H1 (cell line): ENCODE results near the gene FBXO34. TPM values are rescaled to one million over a fixed set of nuclear protein-coding genes. Genes with fewer than 3 reads are reported as not detected.

ENCODE experiments used
- CTCF ChIA-PET: fragments of 300-600 bp; sonication (Branson Sonifier 250); formaldehyde crosslinking; loops from one replicate; lab custom pipeline; 2021; ENCODE audit not compliant: partially characterized antibody; lab: Charles Lee
- POLR2A ChIA-PET: fragments of 300-600 bp; sonication (Branson Sonifier 250); formaldehyde crosslinking; loops from one replicate; lab custom pipeline; 2021; ENCODE audit warnings: inconsistent platforms; ENCODE audit not compliant: partially characterized antibody; lab: Charles Lee
- DNase-seq, 2 experiments: peaks; one replicate each; pipeline versions ENCODE4 v3.0.0 to v3.0.0-alpha.2; 2010 to 2022; ENCODE audit warnings: low spot score in 2 of 2, low read depth in 1 of 2, mixed read lengths in 1 of 2
- FAIRE-seq: peaks from 2 replicates; lab custom pipeline; 2011; peaks lifted over from hg19 to GRCh38; lab: Jason Lieb, UNC
- H2AFZ ChIP-seq: 2 replicates; pipeline ENCODE4 v1.8.1; 2012; ENCODE audit warnings: low read length, inconsistent platforms
- H2AK5ac ChIP-seq: 2 replicates; pipeline ENCODE4 v1.6.1; 2013; ENCODE audit warnings: low read depth, low read length
- H2BK120ac ChIP-seq: replicated peaks from 2 replicates; pipeline ENCODE3; 2013; ENCODE audit warnings: low read depth, low read length, inconsistent platforms
- H2BK12ac ChIP-seq: 2 replicates; pipeline ENCODE4 v1.6.1; 2013; ENCODE audit warnings: low read depth, low read length
- H2BK15ac ChIP-seq: 2 replicates; pipeline ENCODE4 v1.6.1; 2013; ENCODE audit warnings: low read length
- H2BK20ac ChIP-seq: 2 replicates; pipeline ENCODE4 v1.6.1; 2013; ENCODE audit warnings: low read length
- H2BK5ac ChIP-seq: 2 replicates; pipeline ENCODE4 v1.6.1; 2013; ENCODE audit warnings: low read depth, low read length
- H3K14ac ChIP-seq: 2 replicates; pipeline ENCODE4 v1.6.1; 2013; ENCODE audit warnings: inconsistent platforms; ENCODE audit not compliant: insufficient read length
- H3K18ac ChIP-seq: 2 replicates; pipeline ENCODE4 v1.6.1; 2013; ENCODE audit warnings: low read length; ENCODE audit errors: extremely low read depth
- H3K23ac ChIP-seq: 2 replicates; pipeline ENCODE4 v1.6.1; 2013; ENCODE audit warnings: inconsistent platforms; ENCODE audit not compliant: insufficient read length
- H3K23me2 ChIP-seq: 2 replicates; pipeline ENCODE4 v1.6.1; 2013; ENCODE audit warnings: low read depth, low read length
- H3K27ac ChIP-seq: 2 replicates; pipeline ENCODE4 v1.6.1; 2011; ENCODE audit warnings: low read depth, low read length, inconsistent platforms
- H3K27me3 ChIP-seq, 4 experiments: replicated peaks in 1 of 4; 1 replicate in 1 of 4; 2 replicates in 3 of 4; pipeline versions ENCODE4 v1.6.1 to v1.8.1; 2011 to 2013; ENCODE audit warnings: low read length in 3 of 4, mild to moderate bottlenecking in 3 of 4, inconsistent platforms in 2 of 4, mixed read lengths in 2 of 4, moderate library complexity in 1 of 4; ENCODE audit not compliant: control insufficient read depth in 3 of 4, insufficient read depth in 3 of 4; ENCODE audit errors: extremely low read depth in 1 of 4
- H3K36me3 ChIP-seq, 4 experiments: 2 replicates each; pipeline versions ENCODE4 v1.6.1 to v1.8.1; 2011 to 2013; ENCODE audit warnings: mild to moderate bottlenecking in 4 of 4, low read length in 3 of 4, moderate library complexity in 2 of 4, control low read depth in 1 of 4, inconsistent platforms in 1 of 4; ENCODE audit not compliant: insufficient read depth in 4 of 4, control insufficient read depth in 2 of 4
- H3K4ac ChIP-seq: replicated peaks from 2 replicates; pipeline ENCODE3; 2013; ENCODE audit warnings: low read length, low read depth, mixed read lengths, inconsistent platforms; ENCODE audit not compliant: insufficient read length
- H3K4me1 ChIP-seq, 4 experiments: replicated peaks in 1 of 4; 1 replicate in 1 of 4; 2 replicates in 3 of 4; pipeline versions ENCODE4 v1.6.1 to v1.8.1; 2011 to 2013; ENCODE audit warnings: low read length in 3 of 4, inconsistent platforms in 2 of 4, mixed read lengths in 1 of 4; ENCODE audit not compliant: insufficient read depth in 4 of 4, control insufficient read depth in 3 of 4
- H3K4me2 ChIP-seq, 2 experiments: 2 replicates each; pipeline versions ENCODE4 v1.6.1 to v1.8.1; 2011 to 2013; ENCODE audit warnings: low read depth in 2 of 2, low read length in 2 of 2, control low read depth in 1 of 2, inconsistent platforms in 1 of 2, mild to moderate bottlenecking in 1 of 2; ENCODE audit not compliant: insufficient read depth in 1 of 2
- H3K4me3 ChIP-seq, 4 experiments: fragments of 200-600, 300-600 bp in 1 of 4; sonication (generic), shearing (Covaris generic), sonication (Bioruptor Twin) in 1 of 4; 2 replicates each; pipeline versions ENCODE4 v1.5.1 to v1.8.1; 2011 to 2016; ENCODE audit warnings: low read length in 4 of 4, low read depth in 3 of 4, control low read depth in 2 of 4, inconsistent platforms in 2 of 4, mild to moderate bottlenecking in 2 of 4, mixed read lengths in 1 of 4, moderate library complexity in 1 of 4; ENCODE audit not compliant: insufficient read depth in 2 of 4; ENCODE audit errors: extremely low read depth in 1 of 4
- H3K56ac ChIP-seq: replicated peaks from 2 replicates; pipeline ENCODE3; 2013; ENCODE audit warnings: low read depth, mild to moderate bottlenecking, mixed read lengths, low read length, inconsistent platforms; ENCODE audit not compliant: insufficient read length
- H3K79me1 ChIP-seq: 2 replicates; pipeline ENCODE4 v1.6.1; 2013; ENCODE audit warnings: low read depth, low read length, control low read depth
- H3K79me2 ChIP-seq, 2 experiments: 2 replicates each; pipeline versions ENCODE4 v1.6.1 to v1.8.1; 2012 to 2013; ENCODE audit warnings: low read length in 2 of 2, mild to moderate bottlenecking in 2 of 2, inconsistent platforms in 1 of 2; ENCODE audit not compliant: insufficient read depth in 2 of 2, control insufficient read depth in 1 of 2
- H3K9ac ChIP-seq, 4 experiments: replicated peaks in 1 of 4; 1 replicate in 1 of 4; 2 replicates in 3 of 4; pipeline versions ENCODE4 v1.6.1 to v1.8.1; 2011 to 2013; ENCODE audit warnings: low read depth in 3 of 4, low read length in 3 of 4, control low read depth in 2 of 4, mild to moderate bottlenecking in 2 of 4, moderate library complexity in 2 of 4, inconsistent platforms in 1 of 4; ENCODE audit errors: extremely low read depth in 1 of 4
- H3K9me3 ChIP-seq, 2 experiments: 2 replicates each; pipeline versions ENCODE4 v1.6.1 to v1.8.1; 2012 to 2013; ENCODE audit warnings: mild to moderate bottlenecking in 2 of 2, moderate library complexity in 2 of 2, control low read depth in 1 of 2, inconsistent platforms in 1 of 2, low read depth in 1 of 2, low read length in 1 of 2, mixed read lengths in 1 of 2; ENCODE audit not compliant: insufficient read depth in 2 of 2
- H4K20me1 ChIP-seq, 2 experiments: replicated peaks in 1 of 2; 2 replicates each; pipeline versions ENCODE3 to v1.8.1; 2011 to 2013; ENCODE audit warnings: inconsistent platforms in 2 of 2, low read length in 2 of 2, mild to moderate bottlenecking in 1 of 2; ENCODE audit not compliant: insufficient read depth in 2 of 2, control insufficient read depth in 1 of 2
- H4K5ac ChIP-seq: 2 replicates; pipeline ENCODE4 v1.6.1; 2013; ENCODE audit warnings: low read length, low read depth, mixed read lengths, inconsistent platforms; ENCODE audit not compliant: insufficient read length
- H4K8ac ChIP-seq: 2 replicates; pipeline ENCODE4 v1.8.0; 2013; ENCODE audit warnings: mild to moderate bottlenecking, moderate library complexity, low read length, inconsistent platforms; ENCODE audit not compliant: insufficient read depth; ENCODE audit errors: extremely low read depth
- H4K91ac ChIP-seq: replicated peaks from 2 replicates; pipeline ENCODE3; 2013; ENCODE audit warnings: low read length, mixed read lengths, inconsistent platforms; ENCODE audit not compliant: insufficient read length
- CTCF ChIP-seq, 3 experiments: IDR thresholded peaks; 1 replicate in 2 of 3; 2 replicates in 1 of 3; pipeline versions ENCODE4 v1.5.1 to v1.6.1; 2011; ENCODE audit warnings: low read length in 3 of 3, mild to moderate bottlenecking in 3 of 3, inconsistent platforms in 2 of 3, low read depth in 1 of 3, moderate library complexity in 1 of 3; ENCODE audit not compliant: insufficient read depth in 1 of 3; ENCODE audit errors: control extremely low read depth in 1 of 3
- GTF2F1 ChIP-seq: IDR thresholded peaks from 2 replicates; pipeline ENCODE4 v1.6.1; 2012; ENCODE audit warnings: low read depth, low read length, improper control_type of control experiment, borderline replicate concordance
- WGBS, 2 experiments: shearing (Covaris generic) in 1 of 2; methylation state at CpG; one replicate each; pipeline versions ENCODE4 v1.1.6 to v1.1.7; 2013 to 2015; ENCODE audit warnings: low lambda C conversion rate in 2 of 2, mixed read lengths in 2 of 2, inconsistent platforms in 1 of 2, low coverage in 1 of 2, missing lambda C conversion rate in 1 of 2; ENCODE audit not compliant: insufficient replicate concordance in 2 of 2, insufficient coverage in 1 of 2, insufficient read length in 1 of 2; ENCODE audit errors: extremely low coverage in 1 of 2, missing lambda C conversion rate in 1 of 2; 5-methylcytosine and 5-hydroxymethylcytosine counted together
- polyA plus RNA-seq, 7 experiments: library from polyadenylated mRNA; depleted of rRNA in 3 of 7; stranded (reverse) in 5 of 7; unstranded in 2 of 7; fragments of >200 nt in 5 of 7; fragments of 200-250 nt in 2 of 7; gene quantifications; 1 replicate in 5 of 7; 2 replicates in 1 of 7; 4 replicates in 1 of 7; pipeline versions ENCODE4 v1.2.1 to v1.2.3, GENCODE V29; 2011 to 2013; ENCODE audit warnings: missing spikeins in 2 of 7, mixed read lengths in 2 of 7
- total RNA-seq: library from RNA; stranded (reverse); fragmentation: NEBNext Ultra II Directional; extraction: Animal tissue kit (Norgen Biotek cat#: 25700); gene quantifications from 2 replicates; pipeline ENCODE4 v1.2.1, GENCODE V29; 2021

Gene FBXO34
- total and polyA plus RNA-seq, 2 of the 8 experiments (the other 6 are each of a cell fraction or from before 2014, with no cell fraction given) = 7.0 to 14.4 TPM

GRCh38 chr14:55353686-55354467 lies 82.7 kb downstream of the FBXO34 start:
- CTCF ChIA-PET = interaction anchor here (0.5 to 5.8 kb wide), 36 partner anchors 8 to 173 kb away, joined by 3 to 43 read pairs (median 4); partner anchors contain the start of genes DLGAP5 and FBXO34
- Histone ChIP-seq H3K27ac (no peak overlapping the region), H3K79me2 (no peaks in the 10 kb centered on the region)

More at GRCh38 chr14:55353686-55354467, 82.7 kb downstream of the FBXO34 start:
- H3K36me3 ChIP-seq = peaks cover 0 to 12% (median 4%) of the 10 kb centered on the region in 4 experiments; a peak in 4 of 8 replicates
- H3K56ac ChIP-seq = no peak overlapping the region
- H2BK12ac ChIP-seq = no peak overlapping the region
- WGBS, 2 experiments = 93% methylated on average over 11 of the region's 11 CpGs; no CpG with 5 or more reads in 1 of the 2 experiments
- no peaks in the 10 kb centered on the region for H3K79me1 ChIP-seq
- no peak overlapping the region for H2BK120ac ChIP-seq
- TF ChIP-seq GTF2F1 (no peak), CTCF (IDR thresholded peaks at IDR 0.05; ENCODE audit: control extremely low read depth in 1 of 3, insufficient read depth in 1 of 3, low read depth in 1 of 3, low read length in 3 of 3) (peak in 2 of 3 experiments; percentile 21 to 44; a peak in 2 of 4 replicates)
- TF ChIP-seq, all 59 proteins: peak for 1
- no peaks in the 10 kb centered on the region for H3K23me2 ChIP-seq
- DNase-seq = peak in 1 of 2 experiments; percentile 45
- no peak overlapping the region for H4K91ac ChIP-seq
- H3K4me1 ChIP-seq = no peaks in the 10 kb centered on the region
- H3K23ac ChIP-seq = no peak overlapping the region
- H2AK5ac ChIP-seq = no peak overlapping the region
- H3K27me3 ChIP-seq = peaks cover 0 to 2% (median 0%) of the 10 kb centered on the region in 4 experiments; a peak in 1 of 7 replicates
- peaks cover 0 to 4% of the 10 kb centered on the region in 2 experiments for H4K20me1 ChIP-seq
- no peak for FAIRE-seq
- no peak overlapping the region for H3K4ac ChIP-seq
- H4K8ac ChIP-seq = no peak overlapping the region
- no peak overlapping the region for H3K18ac ChIP-seq
- H3K9me3 ChIP-seq = no peaks in the 10 kb centered on the region
- H3K14ac ChIP-seq = no peak overlapping the region
- no peak overlapping the region for H2AFZ ChIP-seq
- H3K4me3 ChIP-seq = no peak overlapping the region
- no peak overlapping the region for H2BK20ac ChIP-seq
- no peak overlapping the region for H4K5ac ChIP-seq
- no peak overlapping the region for H3K4me2 ChIP-seq
- H2BK5ac ChIP-seq = no peak overlapping the region
- H2BK15ac ChIP-seq = no peak overlapping the region
- H3K9ac ChIP-seq = no peak overlapping the region
- POLR2A ChIA-PET = interaction anchor here (1.5 to 1.7 kb wide), 2 partner anchors 13 to 81 kb away, joined by 4 to 6 read pairs; no protein-coding TSS in a partner anchor
